Karpas-422 (cell line): ENCODE results near the gene MUC3A. TPM values are rescaled to one million over a fixed set of nuclear protein-coding genes. Genes with fewer than 3 reads are reported as not detected.

Experiments used
- DNase-seq: peaks from one replicate; pipeline ENCODE4 v3.0.0-alpha.2; 2015
- H2AFZ ChIP-seq: fragments of 200-600 bp; sonication (generic); 2 replicates; pipeline ENCODE4 v1.6.1; 2014; ENCODE audit warnings: antibody characterized with exemption, low read length, mixed read lengths
- H3K27ac ChIP-seq: fragments of 200-600 bp; sonication (generic); 2 replicates; pipeline ENCODE4 v1.5.1; 2014; ENCODE audit warnings: mild to moderate bottlenecking, low read length, moderate library complexity
- H3K27me3 ChIP-seq: fragments of 200-600 bp; sonication (generic); 2 replicates; pipeline ENCODE4 v1.6.1; 2014; ENCODE audit warnings: low read length, mixed read lengths
- H3K36me3 ChIP-seq: fragments of 200-600 bp; sonication (generic); 2 replicates; pipeline ENCODE4 v1.6.1; 2014; ENCODE audit warnings: low read length, mixed read lengths; ENCODE audit not compliant: insufficient read depth
- H3K4me1 ChIP-seq: fragments of 200-600 bp; sonication (generic); 2 replicates; pipeline ENCODE4 v1.6.1; 2014; ENCODE audit warnings: mild to moderate bottlenecking, low read length, mixed read lengths
- H3K4me2 ChIP-seq: fragments of 200-600 bp; sonication (generic); 2 replicates; pipeline ENCODE4 v1.6.1; 2014; ENCODE audit warnings: low read length, low read depth, mild to moderate bottlenecking; ENCODE audit not compliant: poor library complexity, severe bottlenecking
- H3K4me3 ChIP-seq: fragments of 200-600 bp; sonication (generic); 2 replicates; pipeline ENCODE4 v1.5.1; 2014; ENCODE audit warnings: mild to moderate bottlenecking, antibody characterized with exemption, low read length, mixed read lengths
- H3K79me2 ChIP-seq: fragments of 200-600 bp; sonication (generic); 2 replicates; pipeline ENCODE4 v1.6.1; 2014; ENCODE audit warnings: mild to moderate bottlenecking, low read length, mixed read lengths
- H3K9ac ChIP-seq: fragments of 200-600 bp; sonication (generic); 2 replicates; pipeline ENCODE4 v1.6.0; 2014; ENCODE audit warnings: low read length
- H3K9me2 ChIP-seq: fragments of 200-600 bp; sonication (generic), shearing (Covaris generic); replicated peaks from 2 replicates; pipeline ENCODE4 v1.6.0; 2014; ENCODE audit warnings: mild to moderate bottlenecking, low read length, moderate library complexity; ENCODE audit not compliant: insufficient read depth
- H3K9me3 ChIP-seq: fragments of 300-700, 200-600 bp; sonication (generic); 2 replicates; pipeline ENCODE4 v1.6.1; 2014; ENCODE audit warnings: low read length, mixed read lengths
- H4K20me1 ChIP-seq: fragments of 200-600 bp; sonication (generic); 2 replicates; pipeline ENCODE4 v1.6.1; 2014; ENCODE audit warnings: mild to moderate bottlenecking, antibody characterized with exemption, low read length, low read depth; ENCODE audit not compliant: insufficient read depth
- total RNA-seq: library from RNA; depleted of rRNA; stranded (reverse); fragments of >200 nt; shearing (Covaris generic); gene quantifications from 2 replicates; pipeline ENCODE4 v1.2.3, GENCODE V29; 2014; ENCODE audit warnings: low replicate concordance

Gene MUC3A
- total RNA-seq, 1 experiment from 2014 or later, result not detected

- peaks cover 4% of the 10 kb centered on the region; the same call in 1 of the 2 replicates for H3K27me3 ChIP-seq
- H3K36me3 ChIP-seq, result no peaks in the 10 kb centered on the region
- no peaks in the 10 kb centered on the region for H3K9me2 ChIP-seq
- no peak overlapping the region for H3K9ac ChIP-seq
- H3K4me1 ChIP-seq, result peaks cover 4% of the 10 kb centered on the region; the same call in 1 of the 2 replicates
- H3K79me2 ChIP-seq, result no peaks in the 10 kb centered on the region
- no peaks in the 10 kb centered on the region for H3K9me3 ChIP-seq
- H3K4me2 ChIP-seq, result no peak overlapping the region
- no peak overlapping the region for H3K4me3 ChIP-seq
- H2AFZ ChIP-seq, result no peak overlapping the region
- H4K20me1 ChIP-seq, result no peaks in the 10 kb centered on the region
- DNase-seq, result no peak
- H3K27ac ChIP-seq, result no peak overlapping the region
These were observed 1.8 kb downstream of the MUC3A start for GRCh38 chr7:100951172-100951571.

GRCh38 chr7:100951888-100952560, 2.7 kb downstream of the MUC3A start:
- H3K4me3 ChIP-seq, result no peak overlapping the region
- H2AFZ ChIP-seq, result no peak overlapping the region
- H3K4me2 ChIP-seq, result no peak overlapping the region
- no peaks in the 10 kb centered on the region for H3K9me2 ChIP-seq
- DNase-seq, result no peak
- no peaks in the 10 kb centered on the region for H4K20me1 ChIP-seq
- no peak overlapping the region for H3K27ac ChIP-seq
- peaks cover 4% of the 10 kb centered on the region; the same call in 1 of the 2 replicates for H3K27me3 ChIP-seq
- H3K79me2 ChIP-seq, result no peaks in the 10 kb centered on the region
- H3K9ac ChIP-seq, result no peak overlapping the region
- no peaks in the 10 kb centered on the region for H3K9me3 ChIP-seq
- H3K4me1 ChIP-seq, result peaks cover under 1% of the 10 kb centered on the region; the same call in 1 of the 2 replicates
- H3K36me3 ChIP-seq, result no peaks in the 10 kb centered on the region

- H3K4me3 ChIP-seq, result no peak overlapping the region
- no peak for DNase-seq
- no peak overlapping the region for H2AFZ ChIP-seq
- no peaks in the 10 kb centered on the region for H3K4me1 ChIP-seq
- peaks cover 4% of the 10 kb centered on the region; the same call in 1 of the 2 replicates for H3K27me3 ChIP-seq
- H3K9ac ChIP-seq, result no peak overlapping the region
- H3K4me2 ChIP-seq, result no peak overlapping the region
- H3K27ac ChIP-seq, result no peak overlapping the region
- H4K20me1 ChIP-seq, result no peaks in the 10 kb centered on the region
- no peaks in the 10 kb centered on the region for H3K9me3 ChIP-seq
- H3K79me2 ChIP-seq, result no peaks in the 10 kb centered on the region
- no peaks in the 10 kb centered on the region for H3K9me2 ChIP-seq
- no peaks in the 10 kb centered on the region for H3K36me3 ChIP-seq
These were observed 3.3 kb downstream of the MUC3A start for GRCh38 chr7:100952641-100953040.

- no peaks in the 10 kb centered on the region for H3K4me1 ChIP-seq
- no peaks in the 10 kb centered on the region for H3K27me3 ChIP-seq
- no peaks in the 10 kb centered on the region for H3K36me3 ChIP-seq
- H3K79me2 ChIP-seq, result no peaks in the 10 kb centered on the region
- no peaks in the 10 kb centered on the region for H3K9me2 ChIP-seq
- H2AFZ ChIP-seq, result no peak overlapping the region
- DNase-seq, result no peak
- H3K4me3 ChIP-seq, result no peak overlapping the region
- H3K9ac ChIP-seq, result no peak overlapping the region
- H4K20me1 ChIP-seq, result no peaks in the 10 kb centered on the region
- H3K4me2 ChIP-seq, result no peak overlapping the region
- 0 out of 2 replicates have a peak, but pooled peaks cover 4% of the 10 kb centered on the region for H3K9me3 ChIP-seq
- no peak overlapping the region for H3K27ac ChIP-seq
These were observed 8.6 kb downstream of the MUC3A start for GRCh38 chr7:100957832-100958421.

- Histone ChIP-seq H3K4me1 (no peaks in the 10 kb centered on the region), H3K79me2 (no peaks in the 10 kb centered on the region), H3K9ac (no peak overlapping the region), H2AFZ (no peak overlapping the region), H3K27ac (no peak overlapping the region), H4K20me1 (no peaks in the 10 kb centered on the region), H3K4me3 (no peak overlapping the region), H3K4me2 (no peak overlapping the region), H3K36me3 (no peaks in the 10 kb centered on the region), H3K9me3 (0 out of 2 replicates have a peak, but pooled peaks cover 4% of the 10 kb centered on the region), H3K9me2 (no peaks in the 10 kb centered on the region), H3K27me3 (no peaks in the 10 kb centered on the region)
- DNase-seq, result no peak
These were observed 10.6 kb downstream of the MUC3A start for GRCh38 chr7:100959894-100960293.

GRCh38 chr7:100962537-100962936, 13.2 kb downstream of the MUC3A start:
- no peaks in the 10 kb centered on the region for H3K36me3 ChIP-seq
- DNase-seq, result no peak
- no peaks in the 10 kb centered on the region for H3K79me2 ChIP-seq
- H4K20me1 ChIP-seq, result no peaks in the 10 kb centered on the region
- H3K9me3 ChIP-seq, result 0 out of 2 replicates have a peak, but pooled peaks cover 4% of the 10 kb centered on the region
- H3K4me2 ChIP-seq, result no peak overlapping the region
- no peak overlapping the region for H3K9ac ChIP-seq
- no peaks in the 10 kb centered on the region for H3K4me1 ChIP-seq
- H3K9me2 ChIP-seq, result no peaks in the 10 kb centered on the region
- no peak overlapping the region for H3K4me3 ChIP-seq
- no peak overlapping the region for H2AFZ ChIP-seq
- no peaks in the 10 kb centered on the region for H3K27me3 ChIP-seq
- H3K27ac ChIP-seq, result no peak overlapping the region

GRCh38 chr7:100963386-100963785, 14.1 kb downstream of the MUC3A start:
- no peak overlapping the region for H3K9ac ChIP-seq
- no peaks in the 10 kb centered on the region for H3K27me3 ChIP-seq

GRCh38 chr7:100963874-100964273, 14.5 kb downstream of the MUC3A start:
- H3K4me1 ChIP-seq, result no peaks in the 10 kb centered on the region
- no peaks in the 10 kb centered on the region for H3K9me2 ChIP-seq
- H3K79me2 ChIP-seq, result no peaks in the 10 kb centered on the region
- H2AFZ ChIP-seq, result no peak overlapping the region
- no peak for DNase-seq
- H3K4me2 ChIP-seq, result no peak overlapping the region
- H3K27me3 ChIP-seq, result no peaks in the 10 kb centered on the region
- H4K20me1 ChIP-seq, result no peaks in the 10 kb centered on the region
- no peak overlapping the region for H3K27ac ChIP-seq
- no peak overlapping the region for H3K4me3 ChIP-seq
- no peaks in the 10 kb centered on the region for H3K9me3 ChIP-seq
- no peak overlapping the region for H3K9ac ChIP-seq
- no peaks in the 10 kb centered on the region for H3K36me3 ChIP-seq

More at GRCh38 chr7:100963386-100963785, 14.1 kb downstream of the MUC3A start:
- Histone ChIP-seq H2AFZ (no peak overlapping the region), H3K4me3 (no peak overlapping the region), H3K4me2 (no peak overlapping the region), H3K4me1 (no peaks in the 10 kb centered on the region), H3K9me3 (no peaks in the 10 kb centered on the region), H3K27ac (no peak overlapping the region), H3K79me2 (no peaks in the 10 kb centered on the region), H4K20me1 (no peaks in the 10 kb centered on the region), H3K36me3 (no peaks in the 10 kb centered on the region), H3K9me2 (no peaks in the 10 kb centered on the region)
- no peak for DNase-seq
